Left lung (tissue), 10 donors: ENCODE measurements around the gene FREM3. TPM values are rescaled to one million over a fixed set of nuclear protein-coding genes. Genes with fewer than 3 reads are reported as not detected.

ENCODE experiments used
- ATAC-seq: fragments of 200-7000 bp; cut with Tn5 transposase; one replicate; pipeline ENCODE4 v1.9.1; 2020; ENCODE audit warnings: moderate library complexity
- DNase-seq, 4 donors: peaks; one replicate each; pipeline ENCODE4 v3.0.0-alpha.2; 2013 to 2020
- H3K27ac ChIP-seq, 2 donors: fragments of 200-600 bp; sonication (generic) in 1 of 2; one replicate each; pipeline versions ENCODE4 v1.5.0 to v1.8.0; 2020 to 2021
- H3K27me3 ChIP-seq, 2 donors: fragments of 200-600 bp; sonication (generic) in 1 of 2; one replicate each; pipeline versions ENCODE4 v1.5.0 to v1.8.0; 2020 to 2021
- H3K36me3 ChIP-seq, 2 donors: fragments of 200-600 bp; sonication (generic) in 1 of 2; one replicate each; pipeline versions ENCODE4 v1.5.0 to v1.8.0; 2020 to 2021
- H3K4me1 ChIP-seq, 2 donors: fragments of 200-600 bp; one replicate each; pipeline ENCODE4 v1.8.0; 2021
- H3K4me3 ChIP-seq, 2 donors: fragments of 200-600 bp; sonication (generic) in 1 of 2; one replicate each; pipeline versions ENCODE4 v1.5.0 to v1.8.0; 2020 to 2021; ENCODE audit warnings: mild to moderate bottlenecking in 1 of 2
- H3K9me3 ChIP-seq, 2 donors: fragments of 200-600 bp; sonication (generic) in 1 of 2; one replicate each; pipeline versions ENCODE4 v1.5.0 to v1.8.0; 2020 to 2021
- intact Hi-C, 2 donors: fragments of 100-400 bp; cut with DNase I; formaldehyde crosslinking; loops; one replicate each; pipeline versions ENCODE4 v1.11.2 to v1.14.2; 2022
- polyA plus RNA-seq, 6 donors: library from polyadenylated mRNA; unstranded; fragments of 120-200 nt; gene quantifications; one replicate each; pipeline ENCODE4 v1.2.1, GENCODE V29; 2013; ENCODE audit not compliant: insufficient read length in 6 of 6
- total RNA-seq, 2 donors: library from RNA; stranded (reverse); fragmentation: NEBNext Ultra II Directional; extraction: Animal tissue kit (Norgen Biotek cat#: 25700); gene quantifications; one replicate each; pipeline ENCODE4 v1.2.1, GENCODE V29; 2021
- TF ChIP-seq, protein P1 (sequence below), 2 donors: fragments of 200-600 bp; sonication (generic) in 1 of 2; IDR thresholded peaks; one replicate each; pipeline versions ENCODE4 v1.5.0 to v1.8.0; 2021; ENCODE audit warnings: antibody characterized with exemption in 2 of 2
- donor health status: DM: no; HTN: yes; CAD: no.
- donor health status: DM: no; HTN: no; CAD: no.

Gene FREM3
- total and polyA plus RNA-seq, 8 donors: 0.09 to 15.9 (median 9.8) TPM; not detected in 1

DNA sequence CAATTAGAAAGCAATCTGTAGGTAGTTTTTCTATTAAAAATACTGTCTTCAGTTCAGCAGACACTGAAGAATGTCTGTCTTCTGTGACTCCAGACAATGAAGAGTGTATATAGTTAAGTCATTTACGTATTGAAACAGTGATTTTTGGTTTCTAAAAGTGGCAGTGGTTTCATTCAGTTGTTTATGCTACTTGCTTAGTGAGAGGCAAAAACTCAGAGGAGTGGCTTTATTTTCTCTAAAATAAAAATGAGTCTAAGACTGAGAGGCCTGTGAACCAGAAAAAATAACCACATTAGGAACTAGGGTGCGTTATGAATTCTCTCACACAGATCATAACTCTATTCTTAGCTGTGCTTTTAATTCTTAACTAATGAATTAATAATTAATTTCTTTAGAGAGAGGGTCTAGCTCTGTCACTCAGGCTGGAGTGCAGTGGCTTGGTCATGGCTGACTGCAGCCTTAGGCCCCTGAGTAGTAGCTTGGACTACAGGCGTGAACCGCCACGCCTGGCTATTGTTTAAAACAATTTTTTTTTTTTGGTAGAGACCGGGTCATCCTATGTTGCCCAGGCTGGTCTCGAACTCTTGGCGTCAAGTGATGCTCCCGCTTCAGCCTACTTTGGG is 31.4 kb downstream of the FREM3 start:
- Histone ChIP-seq H3K27ac (no peak overlapping the region), H3K36me3 (no peaks in the 10 kb centered on the region), H3K4me1 (no peaks in the 10 kb centered on the region), H3K9me3 (peaks cover 0 to 7% of the 10 kb centered on the region in 2 donors), H3K4me3 (no peak overlapping the region), H3K27me3 (no peaks in the 10 kb centered on the region)
- DNase-seq: no peak
- TF ChIP-seq, protein P1, sequence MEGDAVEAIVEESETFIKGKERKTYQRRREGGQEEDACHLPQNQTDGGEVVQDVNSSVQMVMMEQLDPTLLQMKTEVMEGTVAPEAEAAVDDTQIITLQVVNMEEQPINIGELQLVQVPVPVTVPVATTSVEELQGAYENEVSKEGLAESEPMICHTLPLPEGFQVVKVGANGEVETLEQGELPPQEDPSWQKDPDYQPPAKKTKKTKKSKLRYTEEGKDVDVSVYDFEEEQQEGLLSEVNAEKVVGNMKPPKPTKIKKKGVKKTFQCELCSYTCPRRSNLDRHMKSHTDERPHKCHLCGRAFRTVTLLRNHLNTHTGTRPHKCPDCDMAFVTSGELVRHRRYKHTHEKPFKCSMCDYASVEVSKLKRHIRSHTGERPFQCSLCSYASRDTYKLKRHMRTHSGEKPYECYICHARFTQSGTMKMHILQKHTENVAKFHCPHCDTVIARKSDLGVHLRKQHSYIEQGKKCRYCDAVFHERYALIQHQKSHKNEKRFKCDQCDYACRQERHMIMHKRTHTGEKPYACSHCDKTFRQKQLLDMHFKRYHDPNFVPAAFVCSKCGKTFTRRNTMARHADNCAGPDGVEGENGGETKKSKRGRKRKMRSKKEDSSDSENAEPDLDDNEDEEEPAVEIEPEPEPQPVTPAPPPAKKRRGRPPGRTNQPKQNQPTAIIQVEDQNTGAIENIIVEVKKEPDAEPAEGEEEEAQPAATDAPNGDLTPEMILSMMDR (IDR thresholded peaks at IDR 0.05): no peak
- intact Hi-C loops: no loop called here
- ATAC-seq: no peak

GRCh38 chr4:143667461-143667860 is 33.0 kb downstream of the FREM3 start:
- H3K9me3 ChIP-seq: peaks cover 0 to 8% of the 10 kb centered on the region in 2 donors
- peak in 2 of 4 donors; percentile 88 to 91 for DNase-seq
- TF ChIP-seq, protein P1 (IDR thresholded peaks at IDR 0.05): no peak
- no peaks in the 10 kb centered on the region for H3K27me3 ChIP-seq
- no peaks in the 10 kb centered on the region for H3K36me3 ChIP-seq
- ATAC-seq: peak; percentile 84
- no peak overlapping the region for H3K4me3 ChIP-seq
- intact Hi-C loops: no loop called here
- H3K4me1 ChIP-seq: no peaks in the 10 kb centered on the region
- no peak overlapping the region for H3K27ac ChIP-seq

DNA sequence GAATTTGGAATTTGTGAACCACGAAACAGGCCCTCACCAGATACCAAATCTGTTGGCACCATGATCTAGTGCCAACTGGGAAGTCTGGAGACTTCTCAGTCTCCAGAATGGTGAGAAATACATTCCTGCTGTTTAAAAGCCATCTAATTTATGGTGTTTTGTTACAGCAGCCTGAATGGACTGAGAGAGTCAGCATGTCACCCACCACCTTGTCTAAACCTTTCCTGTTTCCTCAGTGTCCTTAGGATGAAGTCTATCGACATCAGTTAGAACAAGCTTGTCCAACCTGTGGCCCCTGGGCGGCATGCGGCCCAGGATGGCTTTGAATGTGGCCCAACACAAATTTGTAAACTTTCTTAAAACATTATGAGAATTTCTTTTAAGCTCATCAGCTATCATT is 42.1 kb downstream of the FREM3 start:
- no peak for ATAC-seq
- Histone ChIP-seq H3K9me3 (peaks cover 0 to 2% of the 10 kb centered on the region in 2 donors), H3K4me3 (no peak overlapping the region), H3K36me3 (no peaks in the 10 kb centered on the region), H3K4me1 (no peaks in the 10 kb centered on the region), H3K27me3 (no peaks in the 10 kb centered on the region), H3K27ac (no peak overlapping the region)
- TF ChIP-seq, protein P1 (IDR thresholded peaks at IDR 0.05): no peak
- DNase-seq: no peak
- intact Hi-C loops: no loop called here

GRCh38 chr4:143654571-143654970 is 45.9 kb downstream of the FREM3 start:
- no peaks in the 10 kb centered on the region for H3K36me3 ChIP-seq
- H3K4me1 ChIP-seq: no peaks in the 10 kb centered on the region
- DNase-seq (no peak), ATAC-seq (no peak)
- TF ChIP-seq, protein P1 (IDR thresholded peaks at IDR 0.05): no peak
- no peak overlapping the region for H3K4me3 ChIP-seq
- intact Hi-C loops: no loop called here
- peaks cover 0 to 2% of the 10 kb centered on the region in 2 donors for H3K9me3 ChIP-seq
- H3K27ac ChIP-seq: no peak overlapping the region
- no peaks in the 10 kb centered on the region for H3K27me3 ChIP-seq

GRCh38 chr4:143653031-143653430 is 47.4 kb downstream of the FREM3 start:
- no peak for DNase-seq
- Histone ChIP-seq H3K9me3 (peaks cover 0 to 9% of the 10 kb centered on the region in 2 donors), H3K27me3 (no peaks in the 10 kb centered on the region), H3K27ac (no peak overlapping the region), H3K4me1 (no peaks in the 10 kb centered on the region), H3K36me3 (no peaks in the 10 kb centered on the region), H3K4me3 (no peak overlapping the region)
- no peak for ATAC-seq
- TF ChIP-seq, protein P1 (IDR thresholded peaks at IDR 0.05): no peak
- intact Hi-C loops: no loop called here
